ENCODE measurements around the gene IGFN1.
"Not testable (repeated sequence)": the region's sequence is repeated elsewhere in the genome, so short reads cannot be mapped to it uniquely, and the experiment has no call there.

The IGFN1 gene

GRCh38 chr1:201251851-201252430 lies 61.3 kb downstream of the IGFN1 start:
- no peak for TF ChIP-seq CTCF (conservative IDR thresholded peaks at IDR 0.05)
- H3K27ac ChIP-seq = no peak overlapping the region

GRCh38 chr1:201252944-201253371 lies 62.3 kb downstream of the IGFN1 start:
- H3K27ac ChIP-seq = no peak overlapping the region
- no peak for TF ChIP-seq CTCF (conservative IDR thresholded peaks at IDR 0.05)

GRCh38 chr1:201253411-201253810 lies 62.8 kb downstream of the IGFN1 start:
- H3K27ac ChIP-seq = no peak overlapping the region
- TF ChIP-seq CTCF (conservative IDR thresholded peaks at IDR 0.05) = no peak

GRCh38 chr1:201253906-201254624 lies 63.4 kb downstream of the IGFN1 start:
- H3K27ac ChIP-seq = peak overlapping the region; percentile 47; the same call in 1 of the 2 replicates
- no peak for TF ChIP-seq CTCF (conservative IDR thresholded peaks at IDR 0.05)

- peak overlapping the region; percentile 47; the same call in 1 of the 2 replicates for H3K27ac ChIP-seq
- peak; percentile 98 for TF ChIP-seq CTCF (conservative IDR thresholded peaks at IDR 0.05)
These were observed 64.2 kb downstream of the IGFN1 start for GRCh38 chr1:201254625-201255478.

- TF ChIP-seq CTCF (conservative IDR thresholded peaks at IDR 0.05) = no peak
- H3K27ac ChIP-seq = peak overlapping the region; percentile 47; the same call in 1 of the 2 replicates
These were observed 65.1 kb downstream of the IGFN1 start for GRCh38 chr1:201255479-201256362.

GRCh38 chr1:201258132-201258531 lies 67.5 kb downstream of the IGFN1 start:
- H3K27ac ChIP-seq = not testable (repeated sequence)
